ENCODE data around the gene XPO6. TPM values are rescaled to one million over a fixed set of nuclear protein-coding genes. Genes with fewer than 3 reads are reported as not detected.

Gene XPO6
- total RNA-seq, 2 experiments from 2014 or later = 204 to 267 TPM

DNA sequence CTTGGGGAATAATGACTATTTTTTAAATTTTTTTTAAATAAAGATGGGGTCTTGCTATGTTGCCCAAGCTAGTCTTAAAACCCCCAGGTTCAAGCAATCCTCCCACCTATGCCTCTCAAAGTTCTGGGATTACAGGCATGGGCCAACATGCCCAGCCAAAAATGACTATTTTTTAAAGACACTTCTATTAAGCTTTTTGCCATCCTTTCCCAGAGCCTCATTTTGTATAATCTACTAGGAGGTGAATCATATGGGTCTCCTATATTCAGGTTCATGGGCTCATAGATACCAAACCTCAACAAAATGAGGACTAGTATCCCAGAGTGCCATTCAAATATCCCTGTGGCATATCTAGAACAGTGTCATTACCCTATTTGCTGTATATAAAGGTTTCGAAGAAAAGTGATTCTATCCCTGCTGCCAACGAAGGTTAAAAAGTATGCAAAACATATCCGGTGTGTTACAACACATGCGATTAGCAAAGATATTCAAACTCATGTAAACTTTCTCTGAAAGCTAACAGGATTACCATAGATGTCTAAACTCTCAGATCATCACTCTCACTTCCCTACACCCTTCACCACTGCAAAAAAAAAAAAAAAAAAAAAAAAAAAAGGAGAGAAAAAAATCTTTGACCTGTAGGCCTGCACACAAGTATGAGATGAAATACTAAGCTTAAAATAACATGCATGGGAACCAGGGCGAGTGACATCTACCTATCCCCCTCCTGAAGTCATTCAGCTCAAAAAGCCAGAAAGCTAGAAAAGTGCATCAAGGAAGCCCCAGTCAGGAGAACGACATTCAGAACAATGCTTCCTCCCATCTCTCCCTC lies 23.5 kb downstream of the XPO6 start:
- peaks cover 87% of the 10 kb centered on the region for H3K4me1 Mint-ChIP-seq
- H3K4me3 Mint-ChIP-seq = peak overlapping the region; percentile 59
- H3K9me3 Mint-ChIP-seq (ENCODE audit: low read depth) = no peaks in the 10 kb centered on the region
- CTCF ChIA-PET = interaction anchor here (0.6 to 4.4 kb wide), 11 partner anchors 9 to 51 kb away, joined by 3 to 40 read pairs (median 4); partner anchors contain the start of gene XPO6
- no peaks in the 10 kb centered on the region for H3K27me3 Mint-ChIP-seq
- peaks cover 44% of the 10 kb centered on the region for H3K36me3 Mint-ChIP-seq
- peak overlapping the region; percentile 94 for H3K27ac Mint-ChIP-seq
- no peak for DNase-seq
- ATAC-seq = no peak

DNA sequence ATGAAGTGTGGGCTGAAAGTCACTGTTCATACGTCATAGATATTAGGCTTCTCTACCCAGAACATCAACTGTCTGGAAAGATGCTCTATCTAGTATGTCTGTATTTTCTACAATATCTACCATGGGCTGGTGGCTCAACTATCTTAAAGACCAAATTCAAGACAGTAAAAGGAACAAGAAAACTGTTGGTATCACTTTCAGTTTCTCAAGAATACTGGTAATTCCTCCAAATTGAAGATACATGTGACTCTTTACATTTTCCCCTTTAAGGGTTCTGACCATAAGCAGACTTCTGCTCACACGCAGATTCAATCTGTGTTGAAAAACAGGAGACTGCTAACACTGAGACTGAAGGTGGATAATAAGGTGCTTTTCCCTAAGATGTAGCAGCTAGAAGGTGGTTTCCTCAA lies 24.2 kb downstream of the XPO6 start:
- no peaks in the 10 kb centered on the region for H3K27me3 Mint-ChIP-seq
- ATAC-seq (peak; percentile 50), DNase-seq (no peak)
- peak overlapping the region; percentile 94 for H3K27ac Mint-ChIP-seq
- H3K36me3 Mint-ChIP-seq = peaks cover 44% of the 10 kb centered on the region
- H3K9me3 Mint-ChIP-seq (ENCODE audit: low read depth) = no peaks in the 10 kb centered on the region
- H3K4me3 Mint-ChIP-seq = peak overlapping the region; percentile 63
- CTCF ChIA-PET = interaction anchor here (0.7 to 4.4 kb wide), 7 partner anchors 9 to 48 kb away, joined by 3 to 40 read pairs (median 6); partner anchors contain the start of gene XPO6
- H3K4me1 Mint-ChIP-seq = peaks cover 86% of the 10 kb centered on the region

- no peaks in the 10 kb centered on the region for H3K9me3 Mint-ChIP-seq (ENCODE audit: low read depth)
- H3K4me3 Mint-ChIP-seq = peak overlapping the region; percentile 63
- CTCF ChIA-PET = interaction anchor here (0.8 to 4.4 kb wide), 9 partner anchors 10 to 106 kb away, joined by 3 to 40 read pairs (median 4); partner anchors contain the start of gene XPO6
- peaks cover 89% of the 10 kb centered on the region for H3K4me1 Mint-ChIP-seq
- H3K27ac Mint-ChIP-seq = peak overlapping the region; percentile 94
- ATAC-seq = peak; percentile 66
- no peak for DNase-seq
- peaks cover 49% of the 10 kb centered on the region for H3K36me3 Mint-ChIP-seq
- H3K27me3 Mint-ChIP-seq = no peaks in the 10 kb centered on the region
Measured at GRCh38 chr16:28186752-28187151, 25.0 kb downstream of the XPO6 start.

- H3K27ac Mint-ChIP-seq = peak overlapping the region; percentile 94
- peaks cover 92% of the 10 kb centered on the region for H3K4me1 Mint-ChIP-seq
- H3K36me3 Mint-ChIP-seq = peaks cover 52% of the 10 kb centered on the region
- no peaks in the 10 kb centered on the region for H3K9me3 Mint-ChIP-seq (ENCODE audit: low read depth)
- H3K27me3 Mint-ChIP-seq = no peaks in the 10 kb centered on the region
- H3K4me3 Mint-ChIP-seq = no peak overlapping the region
- DNase-seq (no peak), ATAC-seq (no peak)
- CTCF ChIA-PET = interaction anchor here (0.8 to 4.4 kb wide), 5 partner anchors 11 to 45 kb away, joined by 3 to 40 read pairs (median 4); partner anchors contain the start of gene XPO6
Measured at GRCh38 chr16:28185696-28186095, 26.1 kb downstream of the XPO6 start.

DNA sequence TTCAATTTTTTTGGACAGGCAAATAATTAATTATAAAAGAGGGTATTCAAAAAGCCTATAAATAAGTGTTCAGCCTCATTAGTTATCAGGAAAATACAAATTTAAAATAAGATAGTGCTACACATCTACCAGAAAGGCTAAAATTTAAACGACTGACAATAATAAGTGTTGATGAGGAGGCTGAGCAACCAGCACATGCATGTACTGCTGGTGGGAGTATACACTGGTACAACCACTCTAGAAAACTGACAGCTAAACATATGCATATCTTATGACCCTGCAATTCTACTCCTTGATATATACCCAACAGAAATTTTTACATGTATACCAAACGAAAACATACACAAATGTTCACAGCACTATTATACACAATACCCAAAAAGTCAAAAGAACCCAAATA lies 27.1 kb downstream of the XPO6 start:
- ATAC-seq (no peak), DNase-seq (no peak)
- Mint-ChIP-seq H3K9me3 (ENCODE audit: low read depth) (no peaks in the 10 kb centered on the region), H3K4me3 (no peak overlapping the region), H3K4me1 (peaks cover 91% of the 10 kb centered on the region), H3K36me3 (peaks cover 53% of the 10 kb centered on the region), H3K27me3 (no peaks in the 10 kb centered on the region), H3K27ac (no peak overlapping the region)
- CTCF ChIA-PET = interaction anchor here (1.0 to 1.5 kb wide), 2 partner anchors 26 to 47 kb away, joined by 3 to 4 read pairs; no protein-coding TSS in a partner anchor

DNA sequence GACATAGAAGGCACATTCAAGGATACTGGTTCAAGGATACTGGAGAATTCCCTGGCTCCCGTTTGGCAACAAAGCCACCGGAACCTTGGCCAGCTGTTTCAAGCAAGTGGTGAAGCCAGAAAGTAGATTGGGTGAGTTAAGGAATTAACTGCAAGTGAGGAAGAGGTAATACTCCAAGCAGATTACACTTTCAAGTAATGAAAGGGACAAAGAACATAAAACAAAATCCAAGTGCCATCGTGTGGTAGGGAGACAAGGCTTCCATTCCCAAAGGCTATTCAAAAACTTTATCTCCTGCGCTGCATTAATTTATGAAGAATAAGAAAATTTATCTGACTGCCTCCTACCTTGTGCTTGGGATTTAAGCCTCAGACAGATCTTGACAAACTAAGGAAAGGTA lies 27.8 kb downstream of the XPO6 start:
- ATAC-seq = no peak
- no peak for DNase-seq
- H3K27me3 Mint-ChIP-seq = no peaks in the 10 kb centered on the region
- no peak overlapping the region for H3K4me3 Mint-ChIP-seq
- CTCF ChIA-PET = interaction anchor here (0.6 to 1.5 kb wide), 5 partner anchors 10 to 434 kb away, joined by 3 to 4 read pairs (median 3); no protein-coding TSS in a partner anchor
- H3K36me3 Mint-ChIP-seq = peaks cover 57% of the 10 kb centered on the region
- peaks cover 89% of the 10 kb centered on the region for H3K4me1 Mint-ChIP-seq
- no peaks in the 10 kb centered on the region for H3K9me3 Mint-ChIP-seq (ENCODE audit: low read depth)
- H3K27ac Mint-ChIP-seq = peak overlapping the region; percentile 63

GRCh38 chr16:28183484-28183883 lies 28.3 kb downstream of the XPO6 start:
- ATAC-seq = no peak
- CTCF ChIA-PET = interaction anchor here (1.0 to 1.5 kb wide), 4 partner anchors 10 to 34 kb away, joined by 3 to 4 read pairs (median 4); no protein-coding TSS in a partner anchor
- H3K4me1 Mint-ChIP-seq = peaks cover 85% of the 10 kb centered on the region
- peak overlapping the region; percentile 63 for H3K27ac Mint-ChIP-seq
- H3K27me3 Mint-ChIP-seq = no peaks in the 10 kb centered on the region
- DNase-seq = no peak
- no peak overlapping the region for H3K4me3 Mint-ChIP-seq
- H3K36me3 Mint-ChIP-seq = peaks cover 54% of the 10 kb centered on the region
- no peaks in the 10 kb centered on the region for H3K9me3 Mint-ChIP-seq (ENCODE audit: low read depth)

DNA sequence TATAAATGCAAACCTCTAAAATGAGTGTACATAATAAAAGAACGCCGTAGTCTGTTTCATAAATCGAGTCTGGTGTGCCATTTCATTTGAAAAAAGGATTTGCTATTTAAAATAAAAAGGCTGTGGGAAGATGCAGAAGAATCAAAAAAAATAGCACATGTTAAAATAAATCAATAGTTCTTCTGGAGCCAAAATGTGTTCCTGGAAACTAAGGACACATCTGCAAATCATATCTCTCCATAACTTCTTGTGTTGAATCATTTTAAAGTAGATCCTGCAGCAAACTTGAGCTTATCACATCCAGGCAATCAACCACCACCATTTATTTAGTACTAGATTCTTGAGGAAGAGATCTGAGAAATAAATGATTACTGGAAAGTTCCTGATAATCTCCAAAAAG lies 29.0 kb downstream of the XPO6 start:
- no peaks in the 10 kb centered on the region for H3K27me3 Mint-ChIP-seq
- H3K4me1 Mint-ChIP-seq = peaks cover 79% of the 10 kb centered on the region
- H3K9me3 Mint-ChIP-seq (ENCODE audit: low read depth) = no peaks in the 10 kb centered on the region
- H3K27ac Mint-ChIP-seq = peak overlapping the region; percentile 85
- no peak overlapping the region for H3K4me3 Mint-ChIP-seq
- DNase-seq (no peak), ATAC-seq (no peak)
- H3K36me3 Mint-ChIP-seq = peaks cover 57% of the 10 kb centered on the region
- CTCF ChIA-PET = interaction anchor here (1.4 kb wide), 2 partner anchors 11 to 35 kb away, joined by 3 read pairs; no protein-coding TSS in a partner anchor

GRCh38 chr16:28182183-28182582 lies 29.6 kb downstream of the XPO6 start:
- DNase-seq (peak; percentile 60), ATAC-seq (peak; percentile 47)
- H3K4me1 Mint-ChIP-seq = peaks cover 75% of the 10 kb centered on the region
- no peaks in the 10 kb centered on the region for H3K9me3 Mint-ChIP-seq (ENCODE audit: low read depth)
- no peaks in the 10 kb centered on the region for H3K27me3 Mint-ChIP-seq
- H3K27ac Mint-ChIP-seq = peak overlapping the region; percentile 85
- H3K36me3 Mint-ChIP-seq = peaks cover 60% of the 10 kb centered on the region
- H3K4me3 Mint-ChIP-seq = peak overlapping the region; percentile 29
- CTCF ChIA-PET = no interaction called here

GRCh38 chr16:28181515-28181914 lies 30.2 kb downstream of the XPO6 start:
- no peak for DNase-seq
- Mint-ChIP-seq H3K27ac (peak overlapping the region; percentile 85), H3K36me3 (peaks cover 65% of the 10 kb centered on the region), H3K4me3 (no peak overlapping the region), H3K4me1 (peaks cover 72% of the 10 kb centered on the region), H3K27me3 (no peaks in the 10 kb centered on the region), H3K9me3 (ENCODE audit: low read depth) (no peaks in the 10 kb centered on the region)
- peak; percentile 27 for ATAC-seq
- CTCF ChIA-PET = no interaction called here

DNA sequence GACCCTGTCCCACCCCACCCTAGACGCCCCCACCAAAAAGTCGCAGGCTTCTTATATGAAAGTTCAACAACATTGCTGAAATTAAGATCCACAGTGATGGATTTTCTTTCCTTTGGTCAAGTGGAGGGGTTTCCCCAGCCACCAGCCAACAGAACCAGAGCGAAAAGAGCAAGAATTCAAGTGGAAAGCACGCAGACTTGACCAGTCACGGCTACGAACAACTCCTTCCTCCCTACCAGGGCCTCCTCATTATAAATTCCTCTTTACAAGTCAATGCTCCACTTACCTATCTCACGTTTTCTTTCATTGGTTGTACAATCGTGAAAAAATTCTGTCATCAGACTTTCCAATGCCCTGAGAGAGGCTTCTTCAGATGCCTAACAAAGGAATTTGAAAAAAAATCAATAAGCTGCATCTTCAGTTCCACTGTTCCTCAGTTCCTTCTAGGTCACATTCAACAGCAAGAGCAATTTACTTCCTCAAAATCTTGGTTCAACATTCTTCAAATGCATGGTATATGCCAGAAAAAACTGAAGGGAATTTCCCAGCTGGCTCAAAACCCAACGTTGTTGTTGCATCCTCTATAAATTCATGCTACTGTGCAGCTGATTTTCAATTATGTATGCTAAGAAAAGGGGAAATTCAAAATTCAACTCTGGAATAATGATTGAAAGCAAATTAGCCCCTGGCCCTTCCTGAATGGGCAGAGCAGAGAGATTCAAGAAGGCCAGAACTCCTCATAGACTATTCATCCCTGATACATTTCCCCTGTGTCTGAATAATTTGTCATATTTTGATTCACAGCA lies 30.9 kb downstream of the XPO6 start:
- DNase-seq (no peak), ATAC-seq (no peak)
- no peaks in the 10 kb centered on the region for H3K9me3 Mint-ChIP-seq (ENCODE audit: low read depth)
- CTCF ChIA-PET = no interaction called here
- no peaks in the 10 kb centered on the region for H3K27me3 Mint-ChIP-seq
- H3K4me1 Mint-ChIP-seq = peaks cover 66% of the 10 kb centered on the region
- H3K27ac Mint-ChIP-seq = peak overlapping the region; percentile 85
- H3K4me3 Mint-ChIP-seq = no peak overlapping the region
- peaks cover 66% of the 10 kb centered on the region for H3K36me3 Mint-ChIP-seq

- DNase-seq (no peak), ATAC-seq (peak; percentile 43)
- H3K27me3 Mint-ChIP-seq = no peaks in the 10 kb centered on the region
- CTCF ChIA-PET = interaction anchor here (0.6 to 1.3 kb wide), 4 partner anchors 12 to 85 kb away, joined by 3 read pairs; no protein-coding TSS in a partner anchor
- peaks cover 70% of the 10 kb centered on the region for H3K36me3 Mint-ChIP-seq
- H3K4me1 Mint-ChIP-seq = peaks cover 64% of the 10 kb centered on the region
- no peaks in the 10 kb centered on the region for H3K9me3 Mint-ChIP-seq (ENCODE audit: low read depth)
- peak overlapping the region; percentile 56 for H3K27ac Mint-ChIP-seq
- H3K4me3 Mint-ChIP-seq = no peak overlapping the region
Measured at GRCh38 chr16:28179354-28179753, 32.4 kb downstream of the XPO6 start.

DNA sequence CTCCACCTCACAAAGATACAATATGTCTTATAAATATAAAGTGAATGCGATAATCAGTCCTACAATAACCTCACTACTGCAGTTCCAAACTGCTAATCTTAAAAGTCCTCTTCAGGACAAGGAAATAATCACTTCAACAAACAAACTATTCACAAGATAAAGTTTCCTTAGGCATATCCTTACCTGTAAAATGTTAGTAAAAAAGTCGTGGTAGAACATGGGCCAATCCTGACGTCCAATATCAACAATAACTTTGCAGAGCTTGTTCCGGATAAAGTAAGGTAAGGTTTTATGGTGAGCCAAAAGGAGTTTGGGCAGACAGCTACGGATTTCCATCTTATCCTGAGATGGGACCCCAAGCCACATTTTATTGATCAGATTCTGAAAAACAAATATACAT lies 36.0 kb downstream of the XPO6 start:
- CTCF ChIA-PET = interaction anchor here (1.1 to 1.7 kb wide), 3 partner anchors 11 to 19 kb away, joined by 3 to 4 read pairs (median 4); no protein-coding TSS in a partner anchor
- Mint-ChIP-seq H3K27ac (no peak overlapping the region), H3K4me3 (no peak overlapping the region), H3K4me1 (peaks cover 50% of the 10 kb centered on the region), H3K27me3 (no peaks in the 10 kb centered on the region), H3K36me3 (peaks cover 63% of the 10 kb centered on the region), H3K9me3 (ENCODE audit: low read depth) (no peaks in the 10 kb centered on the region)
- ATAC-seq = no peak
- no peak for DNase-seq

Measured in activated CD8-positive, alpha-beta memory T cell treated with anti-CD3 and anti-CD28 coated beads, Interleukin-2, amount 10 ng/mL, durations not matched to agents 7 days and 5 days (primary cell).